Metanephros (tissue), 2 donors: ENCODE measurements around the gene PRDM2. TPM values are rescaled to one million over a fixed set of nuclear protein-coding genes. Genes with fewer than 3 reads are reported as not detected.

Experiments used
- small RNA-seq: library from RNA; depleted of rRNA; stranded (forward); fragments of <200 nt; gene quantifications from one replicate; pipeline ENCODE3, GENCODE V24; 2014; ENCODE audit warnings: low replicate concordance
- total RNA-seq: library from RNA; depleted of rRNA; stranded (reverse); fragments of >200 nt; gene quantifications from one replicate; pipeline ENCODE4 v1.2.3, GENCODE V29; 2014

PRDM2 gene, protein sequence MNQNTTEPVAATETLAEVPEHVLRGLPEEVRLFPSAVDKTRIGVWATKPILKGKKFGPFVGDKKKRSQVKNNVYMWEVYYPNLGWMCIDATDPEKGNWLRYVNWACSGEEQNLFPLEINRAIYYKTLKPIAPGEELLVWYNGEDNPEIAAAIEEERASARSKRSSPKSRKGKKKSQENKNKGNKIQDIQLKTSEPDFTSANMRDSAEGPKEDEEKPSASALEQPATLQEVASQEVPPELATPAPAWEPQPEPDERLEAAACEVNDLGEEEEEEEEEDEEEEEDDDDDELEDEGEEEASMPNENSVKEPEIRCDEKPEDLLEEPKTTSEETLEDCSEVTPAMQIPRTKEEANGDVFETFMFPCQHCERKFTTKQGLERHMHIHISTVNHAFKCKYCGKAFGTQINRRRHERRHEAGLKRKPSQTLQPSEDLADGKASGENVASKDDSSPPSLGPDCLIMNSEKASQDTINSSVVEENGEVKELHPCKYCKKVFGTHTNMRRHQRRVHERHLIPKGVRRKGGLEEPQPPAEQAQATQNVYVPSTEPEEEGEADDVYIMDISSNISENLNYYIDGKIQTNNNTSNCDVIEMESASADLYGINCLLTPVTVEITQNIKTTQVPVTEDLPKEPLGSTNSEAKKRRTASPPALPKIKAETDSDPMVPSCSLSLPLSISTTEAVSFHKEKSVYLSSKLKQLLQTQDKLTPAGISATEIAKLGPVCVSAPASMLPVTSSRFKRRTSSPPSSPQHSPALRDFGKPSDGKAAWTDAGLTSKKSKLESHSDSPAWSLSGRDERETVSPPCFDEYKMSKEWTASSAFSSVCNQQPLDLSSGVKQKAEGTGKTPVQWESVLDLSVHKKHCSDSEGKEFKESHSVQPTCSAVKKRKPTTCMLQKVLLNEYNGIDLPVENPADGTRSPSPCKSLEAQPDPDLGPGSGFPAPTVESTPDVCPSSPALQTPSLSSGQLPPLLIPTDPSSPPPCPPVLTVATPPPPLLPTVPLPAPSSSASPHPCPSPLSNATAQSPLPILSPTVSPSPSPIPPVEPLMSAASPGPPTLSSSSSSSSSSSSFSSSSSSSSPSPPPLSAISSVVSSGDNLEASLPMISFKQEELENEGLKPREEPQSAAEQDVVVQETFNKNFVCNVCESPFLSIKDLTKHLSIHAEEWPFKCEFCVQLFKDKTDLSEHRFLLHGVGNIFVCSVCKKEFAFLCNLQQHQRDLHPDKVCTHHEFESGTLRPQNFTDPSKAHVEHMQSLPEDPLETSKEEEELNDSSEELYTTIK (N-terminal part only)
- total RNA-seq = 37.1 TPM

DNA sequence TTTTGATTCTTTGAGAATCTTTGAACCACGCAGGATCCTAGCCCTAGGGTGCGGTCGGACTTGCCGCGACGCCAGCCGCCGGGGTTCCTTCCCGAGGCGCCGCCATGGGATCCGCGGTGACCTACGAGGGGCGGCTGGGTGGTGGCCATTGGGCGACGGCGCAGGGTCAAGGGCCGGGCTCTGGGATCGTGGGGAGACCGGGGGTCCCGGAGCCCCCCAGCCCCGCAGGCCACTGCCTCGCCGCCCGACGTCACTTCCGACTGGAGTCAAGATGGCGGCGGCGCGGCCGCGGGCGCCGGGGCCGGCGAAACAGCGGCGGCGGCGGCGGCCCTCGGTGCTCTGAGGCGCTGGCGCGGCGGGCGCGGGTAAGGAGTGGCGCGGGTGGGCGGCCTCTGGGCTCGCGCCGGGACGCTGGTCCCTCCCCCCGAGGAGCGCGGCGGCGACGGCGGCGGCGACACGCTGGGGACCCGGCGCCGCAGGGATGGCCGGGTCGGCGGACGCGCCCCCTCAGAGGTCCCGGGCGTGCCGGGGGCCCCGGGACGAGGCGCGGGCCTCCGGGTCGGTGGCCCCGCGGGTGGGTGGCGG lies at the start of gene PRDM2:
PRDM2 (plus strand) TSS at position 253 of the 585 bp plus-strand sequence. CDS start 15,418 bp downstream, outside the sequence.

Small RNAs within 50 kb of the gene (small RNA-seq; reads per million reads assigned to genes)
- gene RF00564 = not detected

Other genes starting within 250 kb of the PRDM2 start
- gene LRRC38, start 186.2 kb upstream of the PRDM2 start, total RNA-seq = 7.4 TPM
- gene PDPN, start 116.4 kb upstream of the PRDM2 start, total RNA-seq = 9.1 TPM